Endothelial cell of umbilical vein (primary cell): Measurements from ENCODE around the gene GREB1.

Experiments
- CTCF ChIP-seq, 2 donors: IDR thresholded peaks; 1 replicate in 1 of 2; 2 replicates in 1 of 2; pipeline ENCODE4 v1.5.1; 2011; ENCODE audit warnings: low read length in 2 of 2, mild to moderate bottlenecking in 2 of 2, moderate library complexity in 2 of 2, control low read depth in 1 of 2, inconsistent platforms in 1 of 2, low read depth in 1 of 2; ENCODE audit not compliant: insufficient read depth in 1 of 2; ENCODE audit errors: extremely low read depth in 1 of 2
- EZH2 ChIP-seq: IDR thresholded peaks from 2 replicates; pipeline ENCODE4 v1.6.1; 2012; ENCODE audit warnings: borderline replicate concordance, low read depth, mild to moderate bottlenecking, moderate library complexity, low read length, inconsistent platforms; ENCODE audit not compliant: severe bottlenecking
- MAX ChIP-seq: IDR thresholded peaks from 2 replicates; pipeline ENCODE4 v1.6.1; 2011; ENCODE audit not compliant: insufficient read depth, insufficient read length
- MYC ChIP-seq: IDR thresholded peaks from one replicate; pipeline ENCODE4 v1.6.1; 2011; ENCODE audit warnings: mild to moderate bottlenecking, low read depth, low read length
- POLR2A ChIP-seq: IDR thresholded peaks from 2 replicates; pipeline ENCODE4 v1.6.1; 2012; ENCODE audit warnings: low read depth, mild to moderate bottlenecking, control low read depth, low read length
- POLR2AphosphoS5 ChIP-seq: IDR thresholded peaks from 2 replicates; pipeline ENCODE4 v1.6.1; 2012; ENCODE audit warnings: low read depth, mild to moderate bottlenecking, control low read depth, low read length, moderate library complexity; ENCODE audit not compliant: insufficient read depth

GRCh38 chr2:11616097-11616687 is 82.3 kb downstream of the GREB1 start:
- no peak for TF ChIP-seq CTCF (IDR thresholded peaks at IDR 0.05; ENCODE audit: extremely low read depth in 1 of 2, insufficient read depth in 1 of 2, low read depth in 1 of 2, low read length in 2 of 2)
- TF ChIP-seq POLR2A, result no peak
- TF ChIP-seq MAX, result no peak
- TF ChIP-seq EZH2, result no peak
- TF ChIP-seq POLR2AphosphoS5, result no peak
- no peak for TF ChIP-seq MYC
